Omental fat pad (tissue), 4 donors: ENCODE measurements around the gene PRR35. TPM values are rescaled to one million over a fixed set of nuclear protein-coding genes. Genes with fewer than 3 reads are reported as not detected.

ENCODE experiments used
- ATAC-seq: fragments of 150-250 bp; one replicate; pipeline ENCODE4 v1.9.1; 2016; ENCODE audit warnings: mild to moderate bottlenecking, moderate library complexity; ENCODE audit not compliant: low FRiP score
- DNase-seq: peaks from one replicate; pipeline ENCODE4 v3.0.0-alpha.2; 2019; ENCODE audit warnings: low spot score
- total RNA-seq, 4 donors: library from RNA; depleted of rRNA; stranded (reverse); fragments of >200 nt; gene quantifications; one replicate each; pipeline ENCODE4 v1.1.0, GENCODE V29; 2016
- TF ChIP-seq, protein P1 (sequence below), 3 donors: fragments of 450-650 bp; IDR thresholded peaks; one replicate each; pipeline ENCODE4 v1.5.1; 2016 to 2017; ENCODE audit warnings: antibody characterized with exemption in 3 of 3, mild to moderate bottlenecking in 3 of 3, moderate library complexity in 2 of 3

The PRR35 gene
- total RNA-seq, 4 donors from 2014 or later: 0.19 TPM; not detected in 3

DNA sequence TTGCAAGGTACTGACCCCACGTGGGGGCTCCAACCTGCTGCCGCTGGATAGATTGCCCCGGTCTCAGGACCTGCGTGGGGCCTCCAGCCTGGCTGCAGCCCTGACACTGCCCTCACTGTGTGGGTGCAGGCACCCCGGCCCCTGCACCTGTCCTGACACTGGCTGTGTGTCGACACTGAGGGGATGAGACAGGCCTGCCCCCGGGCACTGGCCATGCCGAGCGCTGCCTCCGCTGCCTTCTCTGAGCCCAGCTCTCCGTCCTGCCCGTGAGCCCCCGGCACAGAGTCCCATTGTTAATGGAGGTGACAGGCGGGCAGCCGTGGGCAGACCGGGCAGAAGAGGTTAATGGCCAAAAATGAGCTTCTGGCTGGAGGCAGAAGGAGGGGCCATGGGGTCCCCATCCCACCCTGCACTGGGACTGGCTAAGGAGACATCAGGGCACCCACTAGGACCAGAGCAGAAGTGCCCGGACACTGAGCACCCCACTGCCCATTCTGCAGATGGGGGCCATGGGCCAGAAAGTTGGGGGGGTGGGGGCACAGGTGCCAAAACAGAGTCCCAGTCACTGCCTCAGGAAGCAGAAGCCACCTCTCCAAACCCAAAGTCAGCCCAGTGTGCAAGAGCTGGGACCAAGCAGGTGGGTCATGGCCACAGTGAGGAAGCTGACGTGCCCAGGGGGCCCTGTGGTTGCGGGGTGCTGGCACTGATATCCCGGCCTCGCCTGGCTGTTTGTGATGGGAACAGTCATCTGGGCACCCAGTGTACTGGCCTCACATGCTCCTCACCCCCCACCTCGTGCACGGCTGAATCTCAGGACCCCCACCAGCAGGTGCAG, 2.5 kb upstream of the PRR35 start:
- ATAC-seq (no peak), DNase-seq (no peak)
- TF ChIP-seq, protein P1, sequence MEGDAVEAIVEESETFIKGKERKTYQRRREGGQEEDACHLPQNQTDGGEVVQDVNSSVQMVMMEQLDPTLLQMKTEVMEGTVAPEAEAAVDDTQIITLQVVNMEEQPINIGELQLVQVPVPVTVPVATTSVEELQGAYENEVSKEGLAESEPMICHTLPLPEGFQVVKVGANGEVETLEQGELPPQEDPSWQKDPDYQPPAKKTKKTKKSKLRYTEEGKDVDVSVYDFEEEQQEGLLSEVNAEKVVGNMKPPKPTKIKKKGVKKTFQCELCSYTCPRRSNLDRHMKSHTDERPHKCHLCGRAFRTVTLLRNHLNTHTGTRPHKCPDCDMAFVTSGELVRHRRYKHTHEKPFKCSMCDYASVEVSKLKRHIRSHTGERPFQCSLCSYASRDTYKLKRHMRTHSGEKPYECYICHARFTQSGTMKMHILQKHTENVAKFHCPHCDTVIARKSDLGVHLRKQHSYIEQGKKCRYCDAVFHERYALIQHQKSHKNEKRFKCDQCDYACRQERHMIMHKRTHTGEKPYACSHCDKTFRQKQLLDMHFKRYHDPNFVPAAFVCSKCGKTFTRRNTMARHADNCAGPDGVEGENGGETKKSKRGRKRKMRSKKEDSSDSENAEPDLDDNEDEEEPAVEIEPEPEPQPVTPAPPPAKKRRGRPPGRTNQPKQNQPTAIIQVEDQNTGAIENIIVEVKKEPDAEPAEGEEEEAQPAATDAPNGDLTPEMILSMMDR (IDR thresholded peaks at IDR 0.05): no peak

DNA sequence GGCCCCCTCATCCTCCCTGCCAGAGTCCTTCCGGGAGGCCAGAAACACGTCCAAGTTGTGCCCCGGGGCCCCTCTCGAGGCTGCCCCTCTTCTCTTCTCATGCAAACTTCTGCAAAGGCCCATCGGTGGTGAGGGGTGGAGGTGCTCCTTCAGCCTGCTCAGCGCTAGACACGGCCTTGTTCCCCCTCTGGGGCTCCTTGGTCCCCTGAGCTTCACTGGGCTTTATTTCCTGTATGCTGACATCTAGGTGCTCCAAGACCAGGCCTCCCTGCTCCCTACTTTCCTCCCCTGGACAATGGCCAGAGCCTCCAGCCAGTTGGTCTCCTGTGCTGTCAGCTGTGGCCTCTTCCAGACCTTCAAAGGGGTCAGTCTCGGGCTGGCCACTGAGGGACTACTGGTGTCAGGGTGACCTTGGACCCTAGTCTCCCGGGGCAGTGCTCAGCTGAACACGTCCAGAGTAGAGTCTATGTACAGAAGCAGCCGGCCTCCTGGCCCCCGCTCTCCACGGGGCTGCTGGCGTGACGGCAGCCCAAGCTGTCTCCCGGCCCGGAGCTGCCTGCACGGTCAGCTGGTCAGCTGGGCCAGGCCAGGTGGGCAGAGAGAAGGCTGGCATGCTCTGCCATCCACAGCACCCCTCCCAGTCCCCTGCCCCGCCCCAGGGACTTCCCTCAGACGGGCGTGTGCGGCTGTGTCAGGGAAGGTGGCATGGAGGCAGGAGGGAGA, 1.7 kb upstream of the PRR35 start:
- DNase-seq (no peak), ATAC-seq (peak; percentile 10)
- TF ChIP-seq, protein P1 (IDR thresholded peaks at IDR 0.05): no peak

DNA sequence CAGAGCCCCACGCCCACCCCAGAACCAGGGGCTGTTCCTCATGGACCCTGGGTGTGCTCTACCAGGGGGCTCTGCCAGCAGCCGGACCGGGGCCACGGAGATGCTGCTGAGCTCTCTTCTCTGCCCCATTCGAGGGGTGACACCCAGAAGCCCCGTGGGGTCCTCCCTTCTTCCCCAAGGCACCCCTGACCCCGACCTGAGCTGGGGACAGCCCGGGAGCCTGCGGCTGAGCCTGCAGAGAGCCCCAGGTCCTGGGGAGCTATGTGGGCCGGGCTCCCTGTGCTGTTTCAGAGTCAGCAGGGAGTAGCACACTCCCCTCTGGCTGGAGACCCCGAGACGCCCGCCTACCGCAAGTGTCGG, 1.2 kb upstream of the PRR35 start:
- no peak for ATAC-seq
- TF ChIP-seq, protein P1 (IDR thresholded peaks at IDR 0.05): no peak
- no peak for DNase-seq

DNA sequence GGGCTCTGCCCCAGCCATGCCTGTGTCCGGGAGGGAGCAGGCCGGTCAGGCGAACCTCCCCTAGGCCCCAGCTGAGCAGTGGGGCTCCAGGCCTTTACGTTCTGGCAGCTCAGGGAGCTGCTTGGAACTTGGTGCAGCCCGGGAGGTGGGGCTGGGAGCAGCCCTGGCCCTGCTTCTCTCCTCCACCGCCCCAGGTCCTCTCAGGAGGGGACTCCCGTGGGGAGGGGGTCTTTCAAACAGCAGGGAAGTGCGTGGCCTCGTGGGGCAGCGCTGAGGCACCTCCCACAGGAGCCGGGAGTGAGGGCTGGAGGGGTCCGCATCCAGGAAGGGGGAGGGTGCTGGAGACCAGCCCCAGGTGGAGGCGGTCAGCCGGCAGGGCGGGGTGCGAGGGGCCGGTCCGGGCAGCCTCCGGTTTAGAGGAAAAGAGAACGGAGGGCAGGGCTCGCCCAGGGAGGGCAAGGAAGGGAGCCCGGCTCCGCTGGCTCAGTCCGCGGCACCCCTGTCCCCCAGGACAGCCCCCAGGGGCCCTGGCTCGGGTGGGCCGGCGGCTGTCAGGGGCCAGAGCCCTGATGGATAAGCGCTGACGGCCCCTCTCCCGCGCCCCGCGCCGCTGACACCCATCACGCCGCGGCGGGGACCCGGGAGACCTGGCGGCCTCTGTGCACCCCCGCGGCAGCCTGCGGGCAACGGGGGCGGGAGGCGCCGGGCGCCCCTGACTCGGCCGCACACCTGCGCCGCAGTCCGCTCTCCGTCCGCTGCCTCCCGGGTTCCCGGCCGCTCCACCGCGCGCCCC, 587 bp upstream of the PRR35 start:
- ATAC-seq (no peak), DNase-seq (no peak)
- TF ChIP-seq, protein P1 (IDR thresholded peaks at IDR 0.05): no peak

GRCh38 chr16:560701-561412, 663 bp downstream of the PRR35 start:
- TF ChIP-seq, protein P1 (IDR thresholded peaks at IDR 0.05): no peak
- DNase-seq: no peak
- ATAC-seq: no peak

GRCh38 chr16:561413-561794, 1.2 kb downstream of the PRR35 start:
- TF ChIP-seq, protein P1 (IDR thresholded peaks at IDR 0.05): no peak
- ATAC-seq (no peak), DNase-seq (no peak)
